GM23338 (cell line): Measurements from ENCODE around the gene TECR. TPM values are rescaled to one million over a fixed set of nuclear protein-coding genes. Genes with fewer than 3 reads are reported as not detected.
"Not testable (repeated sequence)": the region's sequence is repeated elsewhere in the genome, so short reads cannot be mapped to it uniquely, and the experiment has no call there.

Experiments used
- ATAC-seq: fragments of 200-7000 bp; cut with Tn5 transposase; 3 replicates; pipeline ENCODE4 v1.9.1; 2020
- DNase-seq: peaks from one replicate; pipeline ENCODE4 v3.0.0-alpha.2; 2015; ENCODE audit warnings: low spot score
- H2AFZ ChIP-seq: fragments of 200-600 bp; sonication (generic); 2 replicates; pipeline ENCODE4 v1.8.0; 2016; ENCODE audit warnings: antibody characterized with exemption, mild to moderate bottlenecking, moderate library complexity
- H3F3A ChIP-seq: fragments of 200-600 bp; sonication (generic); replicated peaks from 2 replicates; pipeline ENCODE4 v1.8.0; 2017; ENCODE audit warnings: antibody characterized with exemption, mixed run types, low read depth
- H3K27ac ChIP-seq: fragments of 200-600 bp; sonication (generic); 2 replicates; pipeline ENCODE4 v1.6.1; 2016; ENCODE audit warnings: low read depth
- H3K27me3 ChIP-seq: fragments of 200-600 bp; sonication (generic); 2 replicates; pipeline ENCODE4 v1.8.0; 2016; ENCODE audit warnings: mild to moderate bottlenecking, mixed run types, moderate library complexity; ENCODE audit not compliant: insufficient read depth
- H3K36me3 ChIP-seq: fragments of 200-600 bp; sonication (generic); 2 replicates; pipeline ENCODE4 v1.8.0; 2016; ENCODE audit warnings: mild to moderate bottlenecking; ENCODE audit not compliant: insufficient read depth
- H3K4me1 ChIP-seq: fragments of 200-600 bp; sonication (generic); 2 replicates; pipeline ENCODE4 v1.8.0; 2016; ENCODE audit warnings: mild to moderate bottlenecking, moderate library complexity; ENCODE audit not compliant: insufficient read depth
- H3K4me2 ChIP-seq: fragments of 200-600 bp; sonication (generic); 2 replicates; pipeline ENCODE4 v1.7.1; 2017; ENCODE audit warnings: mixed run types
- H3K4me3 ChIP-seq: fragments of 200-600 bp; sonication (generic); 2 replicates; pipeline ENCODE4 v1.6.1; 2016; ENCODE audit warnings: mixed run types
- H3K79me2 ChIP-seq: fragments of 200-600 bp; sonication (generic); replicated peaks from 2 replicates; pipeline ENCODE4 v1.8.0; 2017; ENCODE audit warnings: mild to moderate bottlenecking; ENCODE audit not compliant: insufficient read depth
- H3K9me2 ChIP-seq: fragments of 200-600 bp; sonication (generic); 2 replicates; pipeline ENCODE4 v1.8.0; 2017; ENCODE audit not compliant: insufficient read depth
- H4K20me1 ChIP-seq: fragments of 200-600 bp; sonication (generic); replicated peaks from 2 replicates; pipeline ENCODE4 v1.8.0; 2017; ENCODE audit warnings: mild to moderate bottlenecking; ENCODE audit not compliant: insufficient read depth
- H3K27ac Mint-ChIP-seq: 2 replicates; pipeline ENCODE4 v1.8.0; 2020; ENCODE audit warnings: inconsistent platforms, mild to moderate bottlenecking, moderate library complexity, mixed read lengths
- H3K27me3 Mint-ChIP-seq: 3 replicates; pipeline ENCODE4 v1.8.0; 2022; ENCODE audit warnings: low read depth, mild to moderate bottlenecking, moderate library complexity, mixed read lengths, inconsistent platforms; ENCODE audit not compliant: insufficient read depth, poor library complexity
- H3K36me3 Mint-ChIP-seq: 3 replicates; pipeline ENCODE4 v1.8.0; 2021; ENCODE audit warnings: low read depth, mild to moderate bottlenecking, inconsistent platforms, moderate library complexity, mixed read lengths
- H3K4me1 Mint-ChIP-seq: 3 replicates; pipeline ENCODE4 v1.8.0; 2020; ENCODE audit warnings: mild to moderate bottlenecking, inconsistent platforms, mixed read lengths
- H3K4me3 Mint-ChIP-seq: 3 replicates; pipeline ENCODE4 v1.8.0; 2021; ENCODE audit warnings: moderate library complexity, mild to moderate bottlenecking, inconsistent platforms, mixed read lengths
- H3K9me3 Mint-ChIP-seq: 3 replicates; pipeline ENCODE4 v1.8.0; 2020; ENCODE audit warnings: moderate library complexity, mild to moderate bottlenecking, inconsistent platforms, mixed read lengths
- POLR2AphosphoS5 ChIP-seq: IDR thresholded peaks from 2 replicates; pipeline ENCODE4 v1.6.1; 2016; ENCODE audit warnings: antibody characterized with exemption, low read depth
- ZNF114 ChIP-seq: fragments of 250-450 bp; sonication (Bioruptor Pico); IDR thresholded peaks from 2 replicates; pipeline ENCODE4 v1.5.0; 2020; ENCODE audit warnings: mild to moderate bottlenecking, moderate library complexity
- polyA plus RNA-seq: library from polyadenylated mRNA; unstranded; fragments of >200 nt; fragmentation: Nextera tagmentation; extraction: Ambion mirVana; gene quantifications from 2 replicates; pipeline ENCODE4 v1.2.1, GENCODE V29; 2016
- total RNA-seq: library from RNA; depleted of rRNA; stranded (reverse); fragments of >200 nt; shearing (Covaris generic); gene quantifications from 2 replicates; pipeline ENCODE4 v1.2.3, GENCODE V29; 2014
- TF ChIP-seq, protein P1 (sequence below), 2 experiments: fragments of 200-600 bp in 1 of 2; sonication (generic) in 1 of 2; conservative IDR thresholded peaks; 2 replicates each; pipeline versions ENCODE4 v1.5.1 to v1.6.1; 2016 to 2017; ENCODE audit warnings: antibody characterized with exemption in 2 of 2, low read depth in 2 of 2, mild to moderate bottlenecking in 2 of 2, moderate library complexity in 1 of 2
- TF ChIP-seq, protein P2 (sequence below): IDR thresholded peaks from one replicate; pipeline ENCODE4 v1.6.1; 2018; ENCODE audit warnings: antibody characterized with exemption; ENCODE audit not compliant: unreplicated experiment

Gene TECR
- total and polyA plus RNA-seq, 2 experiments from 2014 or later = 107 to 268 TPM

DNA sequence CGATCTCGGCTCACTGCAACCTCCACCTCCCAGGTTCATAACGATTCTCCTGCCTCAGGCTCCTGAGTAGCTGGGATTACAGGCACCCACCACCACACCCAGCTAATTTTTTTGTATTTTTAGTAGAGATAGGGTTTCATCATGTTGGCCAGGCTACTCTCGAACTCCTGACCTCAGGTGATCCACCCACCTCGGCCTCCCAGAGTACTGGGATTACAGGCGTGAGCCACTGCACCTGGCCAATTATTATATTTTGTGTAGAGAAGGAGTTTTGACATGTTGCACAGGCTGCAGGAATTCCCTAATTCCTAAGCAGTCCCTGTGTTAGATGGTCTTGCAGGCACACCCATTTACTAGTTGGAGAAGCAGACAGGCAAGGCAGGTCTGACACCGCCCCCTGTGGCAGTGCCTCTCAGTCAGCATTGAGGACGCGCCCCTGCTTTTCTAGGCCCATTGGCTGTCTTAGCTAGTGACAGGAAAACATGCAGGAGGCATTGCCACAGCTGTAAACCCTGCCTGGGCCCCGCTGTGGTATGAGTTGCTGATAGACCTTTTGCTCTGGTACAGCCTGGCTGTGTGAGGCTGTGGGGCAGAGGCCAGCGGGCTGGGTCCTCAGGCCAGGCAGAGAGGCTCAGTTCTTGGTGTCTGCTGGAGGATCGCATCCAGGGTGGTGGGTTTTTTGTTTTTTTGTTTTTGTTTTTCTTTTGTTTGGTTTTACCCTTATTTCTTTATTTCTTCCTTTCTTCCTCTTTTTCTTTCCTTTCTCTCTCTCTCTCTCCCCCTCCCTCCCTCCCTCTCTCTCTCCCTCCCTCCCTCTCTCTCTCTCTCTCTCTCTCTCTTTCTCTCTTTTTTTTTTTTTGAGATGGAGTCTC, 22.0 kb downstream of the TECR start:
- H3K9me3 Mint-ChIP-seq, H3K27ac ChIP-seq, H3K4me1 Mint-ChIP-seq, H3K4me3 ChIP-seq, H2AFZ ChIP-seq, H3K36me3 ChIP-seq, H3K27ac Mint-ChIP-seq, H3K4me3 Mint-ChIP-seq, H3K9me2 ChIP-seq, H3K36me3 Mint-ChIP-seq, H3K27me3 ChIP-seq, H3K4me1 ChIP-seq, H3K4me2 ChIP-seq, H3F3A ChIP-seq: not testable (repeated sequence)
- peaks cover 29% of the 10 kb centered on the region for H3K79me2 ChIP-seq
- TF ChIP-seq, protein P1, sequence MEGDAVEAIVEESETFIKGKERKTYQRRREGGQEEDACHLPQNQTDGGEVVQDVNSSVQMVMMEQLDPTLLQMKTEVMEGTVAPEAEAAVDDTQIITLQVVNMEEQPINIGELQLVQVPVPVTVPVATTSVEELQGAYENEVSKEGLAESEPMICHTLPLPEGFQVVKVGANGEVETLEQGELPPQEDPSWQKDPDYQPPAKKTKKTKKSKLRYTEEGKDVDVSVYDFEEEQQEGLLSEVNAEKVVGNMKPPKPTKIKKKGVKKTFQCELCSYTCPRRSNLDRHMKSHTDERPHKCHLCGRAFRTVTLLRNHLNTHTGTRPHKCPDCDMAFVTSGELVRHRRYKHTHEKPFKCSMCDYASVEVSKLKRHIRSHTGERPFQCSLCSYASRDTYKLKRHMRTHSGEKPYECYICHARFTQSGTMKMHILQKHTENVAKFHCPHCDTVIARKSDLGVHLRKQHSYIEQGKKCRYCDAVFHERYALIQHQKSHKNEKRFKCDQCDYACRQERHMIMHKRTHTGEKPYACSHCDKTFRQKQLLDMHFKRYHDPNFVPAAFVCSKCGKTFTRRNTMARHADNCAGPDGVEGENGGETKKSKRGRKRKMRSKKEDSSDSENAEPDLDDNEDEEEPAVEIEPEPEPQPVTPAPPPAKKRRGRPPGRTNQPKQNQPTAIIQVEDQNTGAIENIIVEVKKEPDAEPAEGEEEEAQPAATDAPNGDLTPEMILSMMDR (conservative IDR thresholded peaks at IDR 0.05; ENCODE audit: low read depth in 2 of 2) = peak; percentile 62 to 72
- DNase-seq (peak; percentile 86), ATAC-seq (peak; percentile 84)
- H3K27me3 Mint-ChIP-seq = peaks cover 20% of the 10 kb centered on the region
- peaks cover 12% of the 10 kb centered on the region for H4K20me1 ChIP-seq

DNA sequence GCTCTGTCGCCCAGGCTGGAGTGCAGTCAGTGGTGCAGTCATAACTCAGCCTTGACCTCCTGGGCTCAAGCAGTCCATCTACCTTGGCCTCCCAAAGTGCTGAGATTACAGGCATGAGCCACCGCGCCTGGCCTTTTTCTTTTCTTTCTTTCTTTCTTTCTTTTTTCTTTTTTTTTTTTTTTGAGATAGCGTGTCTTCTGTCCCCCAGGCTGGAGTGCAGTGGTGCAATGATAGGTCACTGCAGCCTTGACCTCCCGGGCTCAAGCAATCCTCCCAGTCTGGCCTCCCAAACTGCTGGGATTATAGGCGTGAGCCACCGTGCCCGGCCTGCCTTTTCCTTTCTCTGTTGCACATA, 22.6 kb downstream of the TECR start:
- H3K4me1 Mint-ChIP-seq, DNase-seq, H3K9me3 Mint-ChIP-seq, H3K36me3 Mint-ChIP-seq, H4K20me1 ChIP-seq, H2AFZ ChIP-seq, ATAC-seq, H3K27ac Mint-ChIP-seq, H3K36me3 ChIP-seq, H3K9me2 ChIP-seq, H3K4me1 ChIP-seq, H3F3A ChIP-seq, H3K4me3 ChIP-seq, H3K27ac ChIP-seq, H3K27me3 ChIP-seq, H3K4me3 Mint-ChIP-seq, H3K4me2 ChIP-seq: not testable (repeated sequence)
- H3K27me3 Mint-ChIP-seq = peaks cover 22% of the 10 kb centered on the region
- H3K79me2 ChIP-seq = peaks cover 25% of the 10 kb centered on the region

DNA sequence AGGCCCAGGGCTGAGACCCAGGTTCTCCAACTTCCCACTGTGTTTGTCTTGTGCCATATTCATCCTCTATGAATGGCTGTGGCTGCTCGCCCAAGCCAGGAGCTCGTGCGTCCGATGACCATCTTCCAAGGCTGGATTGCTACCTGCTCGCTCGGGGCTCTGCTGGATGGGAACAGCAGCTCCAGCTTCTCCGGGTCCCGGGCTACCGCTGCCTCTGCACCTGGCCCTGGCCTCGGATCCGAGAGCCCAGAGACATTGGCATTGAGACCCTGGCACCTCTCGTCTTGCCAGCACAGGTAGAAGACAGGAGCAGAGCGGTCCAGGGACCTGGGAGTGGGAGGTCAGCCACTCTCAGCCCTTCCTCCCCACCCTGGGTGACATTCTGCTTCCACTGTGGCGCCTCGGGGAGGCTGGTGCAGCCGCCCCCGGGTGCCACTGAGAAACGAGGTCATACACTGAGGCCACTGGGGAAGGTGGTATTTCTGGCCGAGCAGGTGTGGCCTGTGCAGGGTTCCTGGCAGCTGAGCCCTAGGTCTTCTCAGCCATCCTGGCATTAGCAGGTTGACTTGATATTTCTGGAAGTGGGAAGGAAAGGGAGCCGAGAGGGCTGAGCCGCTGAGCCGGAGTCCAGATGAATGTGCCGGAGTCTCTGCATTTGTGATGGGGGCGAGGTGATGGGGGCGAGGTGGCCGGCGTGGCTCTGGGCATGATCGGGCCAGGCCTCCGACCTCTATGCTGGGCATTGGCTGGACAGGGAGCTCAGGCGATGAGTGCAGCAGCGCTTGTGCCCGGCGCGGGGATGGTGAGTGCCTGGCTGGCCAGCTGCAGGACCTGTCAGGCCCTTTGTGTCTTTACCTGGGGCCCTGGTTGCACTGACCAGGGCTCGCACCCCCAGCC, 23.9 kb downstream of the TECR start:
- no peaks in the 10 kb centered on the region for H3K9me3 Mint-ChIP-seq
- H3K27me3 Mint-ChIP-seq = peaks cover 21% of the 10 kb centered on the region
- Histone ChIP-seq H3K27me3 (no peaks in the 10 kb centered on the region), H3K9me2 (no peaks in the 10 kb centered on the region), H3K4me3 (no peak overlapping the region), H3K79me2 (peaks cover 38% of the 10 kb centered on the region), H3K27ac (no peak overlapping the region), H3K4me1 (no peaks in the 10 kb centered on the region), H3K36me3 (no peaks in the 10 kb centered on the region; the same call in 1 of the 2 replicates), H4K20me1 (peaks cover 10% of the 10 kb centered on the region; the same call in 1 of the 2 replicates), H3F3A (peaks cover 3% of the 10 kb centered on the region; the same call in 1 of the 2 replicates), H3K4me2 (no peak overlapping the region), H2AFZ (no peak overlapping the region)
- no peak for DNase-seq
- peak overlapping the region; percentile 70; the same call in 1 of the 2 replicates for H3K27ac Mint-ChIP-seq
- peaks cover 13% of the 10 kb centered on the region for H3K4me1 Mint-ChIP-seq
- H3K4me3 Mint-ChIP-seq = no peak overlapping the region
- ATAC-seq = no peak
- peaks cover 8% of the 10 kb centered on the region for H3K36me3 Mint-ChIP-seq
- TF ChIP-seq, protein P1 (conservative IDR thresholded peaks at IDR 0.05; ENCODE audit: low read depth in 2 of 2) = no peak
- TF ChIP-seq POLR2AphosphoS5 (no peak), ZNF114 (CRISPR knock-in tag) (no peak)
- TF ChIP-seq, protein P2, sequence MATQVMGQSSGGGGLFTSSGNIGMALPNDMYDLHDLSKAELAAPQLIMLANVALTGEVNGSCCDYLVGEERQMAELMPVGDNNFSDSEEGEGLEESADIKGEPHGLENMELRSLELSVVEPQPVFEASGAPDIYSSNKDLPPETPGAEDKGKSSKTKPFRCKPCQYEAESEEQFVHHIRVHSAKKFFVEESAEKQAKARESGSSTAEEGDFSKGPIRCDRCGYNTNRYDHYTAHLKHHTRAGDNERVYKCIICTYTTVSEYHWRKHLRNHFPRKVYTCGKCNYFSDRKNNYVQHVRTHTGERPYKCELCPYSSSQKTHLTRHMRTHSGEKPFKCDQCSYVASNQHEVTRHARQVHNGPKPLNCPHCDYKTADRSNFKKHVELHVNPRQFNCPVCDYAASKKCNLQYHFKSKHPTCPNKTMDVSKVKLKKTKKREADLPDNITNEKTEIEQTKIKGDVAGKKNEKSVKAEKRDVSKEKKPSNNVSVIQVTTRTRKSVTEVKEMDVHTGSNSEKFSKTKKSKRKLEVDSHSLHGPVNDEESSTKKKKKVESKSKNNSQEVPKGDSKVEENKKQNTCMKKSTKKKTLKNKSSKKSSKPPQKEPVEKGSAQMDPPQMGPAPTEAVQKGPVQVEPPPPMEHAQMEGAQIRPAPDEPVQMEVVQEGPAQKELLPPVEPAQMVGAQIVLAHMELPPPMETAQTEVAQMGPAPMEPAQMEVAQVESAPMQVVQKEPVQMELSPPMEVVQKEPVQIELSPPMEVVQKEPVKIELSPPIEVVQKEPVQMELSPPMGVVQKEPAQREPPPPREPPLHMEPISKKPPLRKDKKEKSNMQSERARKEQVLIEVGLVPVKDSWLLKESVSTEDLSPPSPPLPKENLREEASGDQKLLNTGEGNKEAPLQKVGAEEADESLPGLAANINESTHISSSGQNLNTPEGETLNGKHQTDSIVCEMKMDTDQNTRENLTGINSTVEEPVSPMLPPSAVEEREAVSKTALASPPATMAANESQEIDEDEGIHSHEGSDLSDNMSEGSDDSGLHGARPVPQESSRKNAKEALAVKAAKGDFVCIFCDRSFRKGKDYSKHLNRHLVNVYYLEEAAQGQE = no peak
